ENCODE results near the gene MRPL55.
A peak's percentile ranks its signal among the peaks of the same experiment; 100 is the strongest.

Gene MRPL55

GRCh38 chr1:228063251-228064191 lies 45.6 kb downstream of the MRPL55 start:
- TF ChIP-seq CTCF (IDR thresholded peaks at IDR 0.05; ENCODE audit: insufficient read depth, low read depth, low read length, missing control alignments), result no peak
- DNase-seq (ENCODE audit: low read depth), result no peak
- no peak overlapping the region for H3K4me3 ChIP-seq (ENCODE audit: low read length)

DNA sequence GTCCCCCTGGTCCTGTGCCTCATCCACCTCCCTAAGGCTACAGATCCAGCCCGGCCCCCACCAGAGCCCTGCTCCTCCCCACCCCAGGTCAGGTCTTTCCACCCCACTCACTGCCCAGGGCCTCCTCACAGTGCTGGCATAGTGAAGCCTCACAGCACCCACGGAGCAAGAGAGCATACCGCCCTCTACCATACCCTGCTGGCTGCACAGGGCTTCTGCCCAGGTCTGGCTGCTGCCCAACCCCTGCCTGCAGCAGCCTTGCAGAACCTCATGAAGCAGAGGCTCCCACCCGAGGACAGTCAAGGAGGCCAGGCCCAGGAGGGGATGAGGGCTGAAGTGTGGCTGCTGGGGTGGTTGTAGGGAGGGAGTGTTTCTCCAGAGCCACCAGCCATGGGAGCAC lies 46.3 kb downstream of the MRPL55 start:
- DNase-seq (ENCODE audit: low read depth), result no peak
- H3K4me3 ChIP-seq (ENCODE audit: low read length), result no peak overlapping the region
- peak; percentile 19 for TF ChIP-seq CTCF (IDR thresholded peaks at IDR 0.05; ENCODE audit: insufficient read depth, low read depth, low read length, missing control alignments)

GRCh38 chr1:228062085-228062791 lies 46.9 kb downstream of the MRPL55 start:
- TF ChIP-seq CTCF (IDR thresholded peaks at IDR 0.05; ENCODE audit: insufficient read depth, low read depth, low read length, missing control alignments), result no peak
- no peak for DNase-seq (ENCODE audit: low read depth)
- H3K4me3 ChIP-seq (ENCODE audit: low read length), result no peak overlapping the region

- no peak for TF ChIP-seq CTCF (IDR thresholded peaks at IDR 0.05; ENCODE audit: insufficient read depth, low read depth, low read length, missing control alignments)
- no peak for DNase-seq (ENCODE audit: low read depth)
- no peak overlapping the region for H3K4me3 ChIP-seq (ENCODE audit: low read length)
These were observed 47.6 kb downstream of the MRPL55 start for GRCh38 chr1:228061411-228062084.

GRCh38 chr1:228060458-228061190 lies 48.5 kb downstream of the MRPL55 start:
- peak overlapping the region; percentile 42 for H3K4me3 ChIP-seq (ENCODE audit: low read length)
- DNase-seq (ENCODE audit: low read depth), result no peak
- TF ChIP-seq CTCF (IDR thresholded peaks at IDR 0.05; ENCODE audit: insufficient read depth, low read depth, low read length, missing control alignments), result no peak

Data from epithelial cell of esophagus (primary cell).